ENCODE measurements around the gene GRIK3.

The GRIK3 gene

DNA sequence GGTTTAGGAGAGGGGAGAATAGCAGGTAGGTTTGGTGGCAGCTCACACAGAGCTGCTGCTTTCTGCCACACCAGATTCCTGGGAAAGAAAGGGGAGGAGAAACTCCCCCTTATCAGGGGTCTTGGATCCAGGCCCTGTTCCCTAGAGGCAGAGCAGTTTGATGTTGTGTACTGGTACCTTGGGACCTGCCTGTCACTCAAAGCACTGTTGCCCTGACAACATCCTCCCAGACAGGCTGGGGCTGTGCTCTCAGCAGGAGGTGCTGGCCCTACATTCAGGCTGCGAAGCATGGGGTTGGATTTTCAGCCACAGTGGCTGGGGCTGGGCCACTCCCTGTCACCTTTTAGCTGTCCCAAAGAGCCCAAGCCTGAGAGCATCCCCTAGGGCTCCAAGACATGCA is 188.0 kb downstream of the GRIK3 start:
- DNase-seq, result no peak

GRCh38 chr1:36845802-36846201 is 188.5 kb downstream of the GRIK3 start:
- DNase-seq, result no peak

DNA sequence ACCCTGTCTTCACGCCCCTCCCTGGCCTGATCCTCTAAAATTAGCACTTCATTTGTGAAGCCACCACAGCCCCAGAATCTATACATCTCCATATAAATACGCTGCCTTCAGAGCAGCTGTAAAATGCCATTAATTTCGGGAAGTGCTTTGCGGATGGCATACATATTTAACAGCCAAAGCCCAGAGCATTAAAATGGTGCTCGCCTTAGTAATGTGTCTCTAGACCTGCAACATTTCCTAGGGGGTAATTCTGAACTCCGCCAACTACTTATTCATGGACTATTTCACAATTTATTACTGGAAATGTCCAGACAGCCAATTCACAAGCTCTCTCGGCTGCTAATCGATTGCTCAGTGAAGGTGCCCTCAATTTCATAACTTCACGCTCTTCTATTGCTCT is 189.4 kb downstream of the GRIK3 start:
- DNase-seq, result no peak

GRCh38 chr1:36843906-36844610 is 190.3 kb downstream of the GRIK3 start:
- no peak for DNase-seq

DNA sequence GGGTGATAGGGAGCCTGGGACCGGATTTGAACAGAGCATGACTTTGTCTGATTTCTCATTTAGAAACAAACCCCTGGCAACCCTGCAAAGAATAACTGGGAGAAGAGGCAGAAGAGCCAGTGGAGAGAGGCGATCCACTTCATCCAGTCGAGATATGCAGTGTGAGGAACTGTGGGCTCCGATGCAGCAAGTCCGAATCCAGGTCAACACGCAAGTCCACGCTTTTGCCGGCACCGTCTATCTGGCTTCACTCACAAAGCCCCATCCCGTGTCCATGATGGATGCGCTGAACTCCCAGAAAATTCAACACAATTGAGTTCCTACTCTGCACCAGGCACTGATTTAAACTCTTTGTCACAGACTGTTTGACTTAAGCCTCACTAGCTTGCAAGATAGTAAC is 191.3 kb downstream of the GRIK3 start:
- DNase-seq, result no peak

- no peak for DNase-seq
These were observed 191.9 kb downstream of the GRIK3 start for GRCh38 chr1:36842448-36842847.

DNA sequence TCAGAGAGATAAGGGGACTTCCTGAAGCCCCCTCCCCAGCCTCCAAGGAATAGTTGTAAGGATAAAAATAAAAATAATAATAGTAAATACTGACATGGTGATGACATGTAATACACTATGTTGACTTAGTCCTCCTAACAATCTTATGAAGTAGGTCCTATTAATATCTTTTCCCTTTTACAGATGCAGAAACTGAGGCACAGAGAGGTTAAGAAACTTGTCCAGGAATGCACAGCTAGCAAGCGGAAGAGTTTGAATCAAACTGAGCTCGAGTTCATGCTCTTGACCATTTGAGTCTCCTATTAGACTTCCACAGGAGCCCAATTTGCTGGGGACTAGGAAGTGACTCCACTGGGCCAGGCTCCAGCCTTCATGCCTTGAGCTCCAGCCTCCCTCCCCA is 194.8 kb downstream of the GRIK3 start:
- DNase-seq, result no peak

GRCh38 chr1:36838888-36839287 is 195.4 kb downstream of the GRIK3 start:
- no peak for DNase-seq

DNA sequence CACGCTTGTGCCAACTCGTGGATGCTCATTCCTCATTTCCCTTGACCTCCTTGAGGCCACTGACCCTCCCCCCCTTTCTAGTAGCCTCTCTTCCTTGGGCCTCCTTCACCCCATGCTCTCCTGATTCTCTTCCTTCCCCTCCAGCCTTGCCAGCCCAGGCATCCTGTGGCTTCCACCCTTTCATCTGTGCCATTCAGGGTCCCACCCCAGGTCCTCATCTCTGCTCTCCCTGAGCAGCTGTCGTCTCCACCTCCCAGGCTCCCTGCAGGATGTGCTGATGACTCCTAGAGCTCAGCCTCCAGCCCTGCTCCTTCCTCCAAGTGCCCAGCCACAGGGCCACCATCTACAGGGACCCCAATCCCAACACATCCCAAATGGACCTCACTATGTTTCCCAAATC is 197.4 kb downstream of the GRIK3 start:
- no peak for DNase-seq

DNA sequence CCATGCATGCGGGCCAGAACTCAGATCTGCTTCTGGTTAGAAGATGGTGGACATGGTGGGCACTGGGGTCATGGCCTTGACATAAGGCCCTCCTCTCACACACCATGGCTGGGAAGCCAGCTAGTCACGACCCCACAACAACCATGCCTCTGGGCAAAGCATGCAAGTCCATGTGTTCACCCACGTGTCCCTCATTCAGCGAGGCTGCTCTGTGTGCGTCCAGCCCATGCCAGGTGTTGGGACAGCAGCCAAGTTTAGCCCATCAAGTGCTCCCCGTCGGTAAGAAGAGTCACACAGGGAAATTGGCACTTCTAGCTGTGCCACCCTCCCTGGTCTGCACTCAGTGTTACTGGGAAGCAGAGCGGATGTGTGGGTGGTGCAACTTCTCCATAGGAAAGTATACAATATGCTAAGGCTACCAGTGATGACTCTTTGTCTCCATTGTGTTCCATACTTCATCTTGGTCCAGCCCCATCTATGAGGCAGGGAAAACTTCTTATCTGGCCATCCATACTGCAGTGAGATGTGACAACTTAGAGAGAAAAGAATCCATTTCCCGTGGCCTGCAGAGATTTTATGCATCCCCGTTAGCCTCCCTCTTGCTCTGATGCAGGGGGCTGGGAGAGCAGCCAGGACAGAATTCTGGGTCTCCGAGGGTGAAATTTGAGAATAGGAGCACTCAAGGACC is 198.0 kb downstream of the GRIK3 start:
- DNase-seq, result no peak

- DNase-seq, result no peak
These were observed 198.6 kb downstream of the GRIK3 start for GRCh38 chr1:36835696-36836095.

DNA sequence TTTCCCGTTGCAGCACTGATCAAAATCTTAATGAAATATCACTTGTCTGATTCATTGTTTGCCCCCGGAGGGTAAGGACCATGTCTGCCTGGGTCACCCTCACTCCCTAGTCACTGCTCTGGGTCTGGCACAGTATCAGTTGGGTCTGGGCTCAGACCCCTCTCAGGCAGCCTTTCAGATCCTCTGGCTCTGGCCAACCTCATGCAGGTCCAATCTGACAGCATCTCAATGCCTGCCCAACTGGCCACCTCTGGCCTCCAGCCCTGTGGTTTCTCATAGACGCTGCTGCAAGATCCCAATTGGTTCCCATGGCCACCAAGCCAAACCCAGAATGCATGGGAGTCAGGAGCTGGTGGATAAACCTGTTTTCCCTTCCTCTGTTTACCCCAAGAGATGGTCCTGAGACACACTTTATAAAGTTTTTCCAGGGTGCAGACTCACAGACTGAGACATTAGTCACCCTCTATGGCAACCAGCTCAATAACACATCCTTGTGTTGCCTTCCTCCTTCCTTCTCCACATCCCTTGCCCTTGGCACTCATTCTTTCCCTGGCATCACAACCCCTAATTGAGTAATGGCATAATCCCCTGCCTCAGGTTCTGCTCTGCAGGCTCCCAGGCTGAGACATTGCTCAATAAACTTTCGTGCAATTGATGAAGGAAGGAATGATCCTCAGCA is 199.2 kb downstream of the GRIK3 start:
- DNase-seq, result no peak

DNA sequence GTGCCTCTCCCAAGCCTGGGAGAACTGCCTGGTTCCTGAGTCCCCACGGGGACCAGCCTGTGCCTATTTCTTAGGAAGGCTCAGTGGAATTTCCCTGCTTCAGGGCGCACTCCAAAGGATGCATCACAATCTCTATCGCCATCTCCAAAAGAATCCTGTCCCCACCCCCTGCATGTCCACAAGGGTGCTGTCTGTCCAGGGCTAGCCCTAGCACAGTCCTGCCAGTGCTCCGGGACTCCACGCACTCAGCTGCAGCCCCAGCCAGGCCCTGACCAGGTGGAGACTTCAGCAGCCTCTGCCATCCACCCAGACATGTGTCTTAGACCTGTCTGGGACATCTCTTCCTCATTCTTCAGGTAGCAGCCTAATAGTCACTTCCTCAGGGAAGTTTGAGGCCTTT is 199.7 kb downstream of the GRIK3 start:
- DNase-seq, result no peak

GRCh38 chr1:36831186-36831810 is 203.0 kb downstream of the GRIK3 start:
- no peak for DNase-seq

- no peak for DNase-seq
These were observed 204.4 kb downstream of the GRIK3 start for GRCh38 chr1:36829961-36830360.

DNA sequence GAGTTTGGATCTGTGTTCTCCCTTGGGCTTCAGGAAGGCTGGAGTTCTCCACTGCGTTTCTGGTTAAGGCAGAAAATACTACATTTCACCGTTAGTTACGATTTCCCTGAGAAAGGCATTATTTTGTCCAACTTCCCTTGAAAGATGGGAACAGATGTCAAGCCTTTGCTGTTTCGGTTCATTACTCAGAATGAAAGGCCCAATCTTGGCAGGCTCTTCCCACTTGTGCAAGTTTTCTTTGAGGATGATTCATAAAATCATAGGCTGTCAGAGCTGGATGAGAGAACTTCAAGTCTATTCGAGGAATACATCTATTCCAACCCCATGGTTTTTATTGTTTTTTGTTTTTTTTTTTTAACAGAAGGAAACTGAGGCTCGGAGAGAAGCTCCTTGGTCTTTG is 205.2 kb downstream of the GRIK3 start:
- no peak for DNase-seq

- no peak for DNase-seq
These were observed 209.1 kb downstream of the GRIK3 start for GRCh38 chr1:36825226-36825625.

DNA sequence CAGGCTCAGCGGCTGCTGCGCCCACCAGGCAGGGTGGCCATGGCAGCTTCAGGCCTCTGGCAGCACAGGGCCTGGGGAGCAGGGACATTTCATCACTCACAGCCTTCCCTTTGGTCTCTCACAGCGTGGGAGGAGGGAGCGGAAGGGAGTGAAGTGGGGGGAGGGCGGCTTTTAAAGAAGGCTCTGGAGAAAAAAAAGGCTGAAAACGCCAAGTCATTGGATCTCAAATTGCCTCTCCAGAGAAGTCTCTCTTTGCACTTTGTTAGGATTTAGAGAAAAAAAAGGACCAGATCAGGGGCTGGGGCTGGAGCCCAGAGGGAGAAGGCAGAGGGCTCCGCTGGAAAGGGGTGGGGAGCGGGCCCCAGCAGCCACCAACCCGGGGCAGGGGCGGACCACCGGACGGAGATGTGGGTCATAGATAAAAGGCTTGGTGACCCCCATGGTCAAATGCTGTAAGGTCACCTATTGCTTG is 209.9 kb downstream of the GRIK3 start:
- DNase-seq, result no peak

DNA sequence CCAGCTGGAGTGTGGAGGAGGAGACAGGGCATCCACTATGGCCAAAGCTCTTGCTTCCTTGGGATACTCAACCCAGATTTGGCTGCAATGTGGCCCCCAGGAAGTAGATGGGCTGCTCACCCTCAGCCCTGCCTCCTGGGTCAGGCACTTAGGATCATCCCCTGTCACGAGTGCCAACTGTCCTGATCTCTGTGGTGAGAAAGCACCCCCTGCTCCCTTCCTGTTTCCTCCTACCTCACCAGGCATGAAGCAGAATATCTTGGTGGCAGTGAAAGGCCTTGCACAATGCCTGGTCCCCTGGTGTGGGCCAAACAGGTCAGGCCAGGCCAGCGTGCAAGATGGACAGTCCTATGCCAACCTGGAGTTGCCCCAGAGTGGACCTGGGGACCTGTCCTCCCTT is 211.7 kb downstream of the GRIK3 start:
- no peak for DNase-seq

DNA sequence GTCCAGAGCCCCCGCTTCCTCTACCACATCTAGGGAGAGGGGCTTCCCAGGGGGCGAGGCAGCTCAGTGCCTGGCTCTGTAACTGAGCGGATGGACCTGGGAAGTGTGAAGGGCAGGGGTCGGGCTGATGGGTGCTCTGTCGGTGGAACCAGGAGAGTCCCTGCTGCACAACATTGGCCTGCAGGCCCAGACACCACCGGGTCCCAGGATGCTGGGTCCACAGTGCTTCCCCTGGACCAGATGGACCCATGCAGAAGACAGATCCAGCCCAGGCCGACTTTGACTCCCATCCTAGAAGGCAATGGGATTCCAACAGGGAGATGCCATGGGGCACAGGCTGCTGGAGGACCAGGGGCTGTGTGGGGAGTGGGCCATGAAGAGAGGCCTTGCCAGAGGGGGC is 212.9 kb downstream of the GRIK3 start:
- DNase-seq, result no peak

DNA sequence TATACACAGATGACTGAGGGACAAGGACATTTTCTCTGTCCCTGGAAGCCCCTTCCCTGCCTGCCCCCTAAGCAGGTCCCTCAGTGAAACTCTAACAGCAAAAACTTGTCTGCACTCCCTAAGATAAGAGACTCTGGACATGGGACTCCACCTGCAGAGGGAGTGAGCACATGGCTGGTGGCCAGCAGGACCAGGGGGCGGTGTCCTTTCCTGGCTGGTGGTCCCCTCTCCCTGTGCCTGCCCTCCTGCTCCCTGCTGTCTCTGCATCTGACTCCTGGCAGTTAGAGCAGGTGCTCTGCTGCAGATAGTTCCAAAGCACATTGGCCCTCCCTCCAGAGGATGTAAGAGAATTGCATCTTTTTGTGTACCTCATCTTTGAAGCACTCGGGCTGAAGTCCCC is 215.5 kb downstream of the GRIK3 start:
- no peak for DNase-seq

DNA sequence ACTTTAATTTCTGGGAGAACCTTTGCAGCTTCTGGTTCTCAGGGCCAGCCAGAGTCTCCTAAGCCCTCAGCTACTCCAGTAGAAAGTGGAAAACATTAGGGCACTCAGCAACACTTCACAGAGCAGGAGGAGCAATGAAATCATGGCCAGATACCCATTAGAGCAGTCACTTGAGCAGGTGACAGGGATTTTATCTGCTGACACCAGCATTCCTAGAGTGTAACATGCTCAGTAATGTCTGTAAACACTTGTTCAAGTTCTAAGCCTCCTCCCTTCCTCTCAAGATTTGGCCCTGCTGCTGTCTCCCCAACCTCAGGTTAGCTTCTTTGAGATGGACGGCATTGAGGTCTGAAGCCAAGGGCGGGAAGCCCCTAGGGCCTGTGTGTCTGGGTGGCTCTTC is 218.0 kb downstream of the GRIK3 start:
- DNase-seq, result no peak

GRCh38 chr1:36814774-36815173 is 219.5 kb downstream of the GRIK3 start:
- no peak for DNase-seq

GRCh38 chr1:36814083-36814482 is 220.2 kb downstream of the GRIK3 start:
- no peak for DNase-seq
